ENCODE measurements around the gene BCL7C. TPM values are rescaled to one million over a fixed set of nuclear protein-coding genes. Genes with fewer than 3 reads are reported as not detected.

Gene BCL7C
- total and polyA plus RNA-seq, 5 donors from 2014 or later, result 22.9 to 43.7 (median 39.0) TPM

DNA sequence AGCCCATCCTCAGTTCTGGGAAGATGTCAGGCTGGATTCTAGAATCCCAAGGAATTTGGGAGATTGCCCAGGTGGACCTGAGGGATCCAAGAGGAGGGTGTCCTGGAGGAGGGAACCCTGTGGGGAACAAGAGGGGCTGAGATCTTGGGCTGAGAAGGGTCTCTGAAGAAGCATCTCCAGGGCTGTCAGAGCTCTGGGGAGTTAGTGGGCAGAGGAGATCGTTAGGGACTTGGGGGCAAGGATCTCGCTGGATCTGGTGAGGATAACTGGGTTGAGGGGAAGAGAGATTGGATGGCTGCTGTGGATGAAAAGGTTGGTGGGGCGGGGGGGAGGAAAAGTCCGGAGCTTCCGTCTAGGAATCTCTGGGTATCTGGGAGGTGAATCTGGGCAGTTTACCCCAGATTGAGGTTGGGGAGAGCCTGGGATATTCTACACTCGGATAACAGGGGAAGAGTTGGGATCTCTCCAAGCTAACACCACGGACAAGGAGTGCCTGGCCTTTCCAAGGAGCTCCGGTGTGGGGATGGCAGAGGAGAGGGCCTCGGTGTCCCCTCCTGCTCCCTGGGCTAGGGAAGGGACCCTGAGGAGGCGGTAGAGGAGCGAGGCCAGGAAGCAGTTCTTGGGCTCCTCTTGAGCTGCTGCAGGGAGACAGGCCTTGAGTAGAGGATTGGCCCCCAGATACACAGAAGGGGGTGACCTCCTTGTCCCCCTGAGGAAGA lies 31.2 kb upstream of the BCL7C start:
- Mint-ChIP-seq H3K36me3 (no peaks in the 10 kb centered on the region), H3K9me3 (no peaks in the 10 kb centered on the region), H3K4me1 (peaks cover 0 to 27% (median 7%) of the 10 kb centered on the region in 4 donors), H3K4me3 (peak overlapping the region; percentile 45 to 74 (median 66)), H3K27me3 (no peaks in the 10 kb centered on the region), H3K27ac (peak overlapping the region in 1 of 3 donors; percentile 46)
- Histone ChIP-seq H3K4me3 (ENCODE audit: low read depth, low read length) (no peak overlapping the region), H3K4me1 (ENCODE audit: control insufficient read depth, insufficient read depth, low read length, poor library complexity, severe bottlenecking) (peaks cover 27% of the 10 kb centered on the region), H3K27me3 (ENCODE audit: control insufficient read depth, insufficient read depth, low read length) (no peaks in the 10 kb centered on the region), H3K9me3 (ENCODE audit: control insufficient read depth in 2 of 2, low read length in 2 of 2) (no peaks in the 10 kb centered on the region), H3K27ac (ENCODE audit: insufficient read depth, low read length, poor library complexity, severe bottlenecking) (peak overlapping the region; percentile 33), H3K36me3 (ENCODE audit: control insufficient read depth, insufficient read depth, low read length) (no peaks in the 10 kb centered on the region)
- ATAC-seq (ENCODE audit: low read depth in 2 of 2) (no peak), DNase-seq (no peak)

- H3K4me3 Mint-ChIP-seq, result peak overlapping the region in 3 of 4 donors; percentile 56 to 78 (median 73)
- Histone ChIP-seq H3K9me3 (ENCODE audit: control insufficient read depth in 2 of 2, low read length in 2 of 2) (no peaks in the 10 kb centered on the region), H3K27me3 (ENCODE audit: control insufficient read depth, insufficient read depth, low read length) (no peaks in the 10 kb centered on the region), H3K27ac (ENCODE audit: insufficient read depth, low read length, poor library complexity, severe bottlenecking) (peak overlapping the region; percentile 95), H3K36me3 (ENCODE audit: control insufficient read depth, insufficient read depth, low read length) (no peaks in the 10 kb centered on the region), H3K4me3 (ENCODE audit: low read depth, low read length) (no peak overlapping the region), H3K4me1 (ENCODE audit: control insufficient read depth, insufficient read depth, low read length, poor library complexity, severe bottlenecking) (peaks cover 27% of the 10 kb centered on the region)
- no peaks in the 10 kb centered on the region for H3K9me3 Mint-ChIP-seq
- no peaks in the 10 kb centered on the region for H3K36me3 Mint-ChIP-seq
- no peaks in the 10 kb centered on the region for H3K27me3 Mint-ChIP-seq
- peak overlapping the region in 1 of 3 donors; percentile 46 for H3K27ac Mint-ChIP-seq
- DNase-seq (no peak), ATAC-seq (ENCODE audit: low read depth in 2 of 2) (no peak)
- peaks cover 0 to 27% (median 7%) of the 10 kb centered on the region in 4 donors for H3K4me1 Mint-ChIP-seq
Observed at GRCh38 chr16:30924076-30924912, 30.4 kb upstream of the BCL7C start.

- H3K27me3 ChIP-seq (ENCODE audit: control insufficient read depth, insufficient read depth, low read length), result no peaks in the 10 kb centered on the region
- H3K27me3 Mint-ChIP-seq, result no peaks in the 10 kb centered on the region
- peaks cover 27% of the 10 kb centered on the region for H3K4me1 ChIP-seq (ENCODE audit: control insufficient read depth, insufficient read depth, low read length, poor library complexity, severe bottlenecking)
- no peaks in the 10 kb centered on the region for H3K9me3 ChIP-seq (ENCODE audit: control insufficient read depth in 2 of 2, low read length in 2 of 2)
- DNase-seq, result peak in 1 of 3 donors; percentile 19
- no peaks in the 10 kb centered on the region for H3K36me3 Mint-ChIP-seq
- peak within 1 kb of the TSS; percentile 98 for H3K4me3 ChIP-seq (ENCODE audit: low read depth, low read length)
- ATAC-seq (ENCODE audit: low read depth in 2 of 2), result no peak
- peak within 1 kb of the TSS; percentile 97 to 100 (median 99) for H3K27ac Mint-ChIP-seq
- peak within 1 kb of the TSS; percentile 90 to 99 (median 97) for H3K4me3 Mint-ChIP-seq
- peak within 1 kb of the TSS; percentile 95 for H3K27ac ChIP-seq (ENCODE audit: insufficient read depth, low read length, poor library complexity, severe bottlenecking)
- peaks cover 0 to 27% (median 7%) of the 10 kb centered on the region in 4 donors for H3K4me1 Mint-ChIP-seq
- no peaks in the 10 kb centered on the region for H3K9me3 Mint-ChIP-seq
- no peaks in the 10 kb centered on the region for H3K36me3 ChIP-seq (ENCODE audit: control insufficient read depth, insufficient read depth, low read length)
Observed at GRCh38 chr16:30923554-30924075, 29.7 kb upstream of the BCL7C start, which contains the start of gene FBXL19. TSS of gene FBXL19 (plus strand) at chr16:30923572. CDS start at chr16:30925755, 2,183 bp downstream.

GRCh38 chr16:30922960-30923535 lies 29.2 kb upstream of the BCL7C start:
- H3K36me3 Mint-ChIP-seq, result no peaks in the 10 kb centered on the region
- H3K27me3 Mint-ChIP-seq, result no peaks in the 10 kb centered on the region

DNA sequence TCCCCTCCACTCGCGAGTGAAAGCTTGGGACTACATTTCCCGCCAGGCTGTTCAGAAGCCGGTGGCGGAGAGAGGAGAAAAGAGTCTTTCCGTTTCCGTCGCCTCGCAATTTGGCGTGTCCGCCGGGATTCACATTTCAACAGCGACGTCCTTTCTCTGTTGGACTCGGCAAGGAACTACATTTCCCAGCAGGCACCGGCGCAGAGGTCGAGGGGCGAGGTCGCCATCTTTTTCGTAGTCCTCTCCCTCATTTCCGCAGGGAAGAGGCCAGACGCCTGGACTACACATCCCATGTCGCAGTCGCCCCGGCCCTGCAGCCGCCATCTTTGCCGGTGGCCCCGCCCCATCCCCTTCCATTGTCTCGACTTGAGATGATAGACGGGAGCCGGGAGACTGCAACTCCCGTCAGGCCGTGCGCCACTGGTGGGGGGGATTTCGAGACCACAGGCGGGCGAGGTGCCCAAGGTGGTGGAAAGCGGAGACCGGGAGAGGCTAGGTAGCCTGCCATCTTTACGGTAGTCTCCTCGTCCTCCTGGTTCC lies 28.6 kb upstream of the BCL7C start:
- peaks cover 2% of the 10 kb centered on the region for H3K27me3 Mint-ChIP-seq
- peak overlapping the region; percentile 97 to 100 (median 99) for H3K27ac Mint-ChIP-seq
- H3K4me3 ChIP-seq (ENCODE audit: low read depth, low read length), result peak overlapping the region; percentile 98
- H3K9me3 Mint-ChIP-seq, result no peaks in the 10 kb centered on the region
- H3K36me3 ChIP-seq (ENCODE audit: control insufficient read depth, insufficient read depth, low read length), result no peaks in the 10 kb centered on the region
- DNase-seq (peak; percentile 100), ATAC-seq (ENCODE audit: low read depth in 2 of 2) (peak; percentile 74 to 81)
- no peaks in the 10 kb centered on the region for H3K27me3 ChIP-seq (ENCODE audit: control insufficient read depth, insufficient read depth, low read length)
- H3K4me1 Mint-ChIP-seq, result peaks cover 0 to 27% (median 7%) of the 10 kb centered on the region in 4 donors
- H3K27ac ChIP-seq (ENCODE audit: insufficient read depth, low read length, poor library complexity, severe bottlenecking), result peak overlapping the region; percentile 95
- H3K4me3 Mint-ChIP-seq, result peak overlapping the region; percentile 90 to 99 (median 97)
- no peaks in the 10 kb centered on the region for H3K36me3 Mint-ChIP-seq
- H3K9me3 ChIP-seq (ENCODE audit: control insufficient read depth in 2 of 2, low read length in 2 of 2), result no peaks in the 10 kb centered on the region
- peaks cover 27% of the 10 kb centered on the region for H3K4me1 ChIP-seq (ENCODE audit: control insufficient read depth, insufficient read depth, low read length, poor library complexity, severe bottlenecking)

More at GRCh38 chr16:30922960-30923535, 29.2 kb upstream of the BCL7C start:
- H3K27ac ChIP-seq (ENCODE audit: insufficient read depth, low read length, poor library complexity, severe bottlenecking), result peak overlapping the region; percentile 95
- no peaks in the 10 kb centered on the region for H3K36me3 ChIP-seq (ENCODE audit: control insufficient read depth, insufficient read depth, low read length)
- peaks cover 27% of the 10 kb centered on the region for H3K4me1 ChIP-seq (ENCODE audit: control insufficient read depth, insufficient read depth, low read length, poor library complexity, severe bottlenecking)
- H3K27me3 ChIP-seq (ENCODE audit: control insufficient read depth, insufficient read depth, low read length), result no peaks in the 10 kb centered on the region
- DNase-seq, result peak; percentile 95 to 99 (median 97)
- Mint-ChIP-seq H3K27ac (peak overlapping the region; percentile 97 to 100 (median 99)), H3K4me3 (peak overlapping the region; percentile 90 to 99 (median 97)), H3K9me3 (no peaks in the 10 kb centered on the region), H3K4me1 (peaks cover 0 to 27% (median 7%) of the 10 kb centered on the region in 4 donors)
- peak; percentile 68 to 71 for ATAC-seq (ENCODE audit: low read depth in 2 of 2)
- peak overlapping the region; percentile 98 for H3K4me3 ChIP-seq (ENCODE audit: low read depth, low read length)
- H3K9me3 ChIP-seq (ENCODE audit: control insufficient read depth in 2 of 2, low read length in 2 of 2), result no peaks in the 10 kb centered on the region

DNA sequence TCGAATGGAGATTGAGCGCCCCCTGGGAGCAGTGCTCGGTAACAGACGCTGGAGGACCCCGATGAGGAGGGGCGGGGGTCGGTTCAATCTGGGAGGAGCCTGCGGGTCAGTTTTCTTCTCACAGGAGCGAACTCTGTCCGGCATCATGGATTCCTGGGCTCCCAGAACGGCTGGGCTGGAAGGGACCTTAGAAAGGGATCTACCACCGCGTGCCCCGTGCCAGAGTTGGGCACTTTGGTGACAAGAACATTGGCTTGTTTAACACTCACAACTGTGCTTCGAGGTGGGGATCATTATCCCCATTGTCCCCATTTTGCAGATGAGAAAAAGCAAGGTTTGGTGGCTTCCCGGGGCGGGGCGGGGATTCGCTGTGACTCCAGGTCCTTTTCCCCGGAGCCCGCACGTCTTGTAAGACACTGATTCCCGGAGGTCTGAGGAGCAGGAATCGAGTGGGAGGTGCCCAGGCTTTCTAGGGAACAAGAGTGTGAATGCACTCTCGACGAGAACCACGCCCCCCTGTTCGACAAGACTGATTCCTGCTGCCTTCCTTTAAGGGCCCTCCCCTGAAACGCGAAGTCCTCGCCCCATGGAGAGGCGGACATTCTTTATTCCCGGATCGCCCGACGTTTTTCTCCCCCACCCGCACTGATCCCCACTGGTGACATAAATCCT lies 28.0 kb upstream of the BCL7C start:
- Histone ChIP-seq H3K4me3 (ENCODE audit: low read depth, low read length) (peak overlapping the region; percentile 73), H3K4me1 (ENCODE audit: control insufficient read depth, insufficient read depth, low read length, poor library complexity, severe bottlenecking) (peaks cover 27% of the 10 kb centered on the region), H3K9me3 (ENCODE audit: control insufficient read depth in 2 of 2, low read length in 2 of 2) (no peaks in the 10 kb centered on the region), H3K36me3 (ENCODE audit: control insufficient read depth, insufficient read depth, low read length) (no peaks in the 10 kb centered on the region), H3K27me3 (ENCODE audit: control insufficient read depth, insufficient read depth, low read length) (no peaks in the 10 kb centered on the region), H3K27ac (ENCODE audit: insufficient read depth, low read length, poor library complexity, severe bottlenecking) (peak overlapping the region; percentile 95)
- Mint-ChIP-seq H3K36me3 (no peaks in the 10 kb centered on the region), H3K4me1 (peaks cover 0 to 27% (median 7%) of the 10 kb centered on the region in 4 donors), H3K4me3 (peak overlapping the region; percentile 90 to 99 (median 97)), H3K27me3 (peaks cover 5% of the 10 kb centered on the region), H3K27ac (peak overlapping the region; percentile 97 to 100 (median 99)), H3K9me3 (no peaks in the 10 kb centered on the region)
- ATAC-seq (ENCODE audit: low read depth in 2 of 2) (no peak), DNase-seq (peak; percentile 79 to 87 (median 86))

GRCh38 chr16:30921459-30921747 lies 27.5 kb upstream of the BCL7C start:
- Histone ChIP-seq H3K36me3 (ENCODE audit: control insufficient read depth, insufficient read depth, low read length) (no peaks in the 10 kb centered on the region), H3K9me3 (ENCODE audit: control insufficient read depth in 2 of 2, low read length in 2 of 2) (no peaks in the 10 kb centered on the region), H3K27ac (ENCODE audit: insufficient read depth, low read length, poor library complexity, severe bottlenecking) (peak overlapping the region; percentile 95), H3K27me3 (ENCODE audit: control insufficient read depth, insufficient read depth, low read length) (no peaks in the 10 kb centered on the region), H3K4me3 (ENCODE audit: low read depth, low read length) (no peak overlapping the region), H3K4me1 (ENCODE audit: control insufficient read depth, insufficient read depth, low read length, poor library complexity, severe bottlenecking) (peaks cover 27% of the 10 kb centered on the region)
- Mint-ChIP-seq H3K27me3 (peaks cover 5% of the 10 kb centered on the region), H3K9me3 (no peaks in the 10 kb centered on the region), H3K4me3 (peak overlapping the region; percentile 90 to 99 (median 97)), H3K36me3 (no peaks in the 10 kb centered on the region), H3K27ac (peak overlapping the region; percentile 97 to 100 (median 99)), H3K4me1 (peaks cover 0 to 25% (median 7%) of the 10 kb centered on the region in 4 donors)
- DNase-seq, result no peak
- no peak for ATAC-seq (ENCODE audit: low read depth in 2 of 2)
